MM.1S (cell line): ENCODE results near the gene TMEM150A.

ENCODE experiments used
- CTCF ChIP-seq: fragments of 300-600 bp; sonication (generic); IDR thresholded peaks from 2 replicates; pipeline ENCODE4 v1.5.1; 2016; ENCODE audit warnings: antibody characterized with exemption, low read length, mixed read lengths
- EZH2 ChIP-seq: fragments of 300-600 bp; sonication (generic); optimal IDR thresholded peaks from 2 replicates; pipeline ENCODE3; 2017; ENCODE audit warnings: low read depth, mild to moderate bottlenecking, antibody characterized with exemption, low read length, mixed read lengths
- EZH2phosphoT487 ChIP-seq: fragments of 300-600 bp; sonication (generic); IDR thresholded peaks from 2 replicates; pipeline ENCODE4 v1.6.1; 2018; ENCODE audit warnings: antibody characterized with exemption, low read length

- TF ChIP-seq EZH2phosphoT487 (no peak), CTCF (no peak), EZH2 (no peak)
Measured at GRCh38 chr2:85593023-85593422, 9.5 kb downstream of the TMEM150A start.
